Ishikawa (cell line): ENCODE results near the gene TM4SF20.
"Not testable (repeated sequence)": the region's sequence is repeated elsewhere in the genome, so short reads cannot be mapped to it uniquely, and the experiment has no call there.

Source experiments
- CEBPB ChIP-seq: IDR thresholded peaks from 2 replicates; pipeline ENCODE4 v1.6.1; 2012
- CREB1 ChIP-seq: IDR thresholded peaks from 2 replicates; pipeline ENCODE4 v1.6.1; 2012; ENCODE audit warnings: low read depth
- EGR1 ChIP-seq: IDR thresholded peaks from 2 replicates; pipeline ENCODE4 v1.6.1; 2012
- EP300 ChIP-seq: IDR thresholded peaks from 2 replicates; pipeline ENCODE4 v1.6.1; 2012; ENCODE audit warnings: borderline replicate concordance
- FOXM1 ChIP-seq: IDR thresholded peaks from 2 replicates; pipeline ENCODE4 v1.6.1; 2012; ENCODE audit warnings: low read depth, borderline replicate concordance
- MAX ChIP-seq: IDR thresholded peaks from 2 replicates; pipeline ENCODE4 v1.6.1; 2012
- NFIC ChIP-seq: IDR thresholded peaks from 2 replicates; pipeline ENCODE4 v1.6.1; 2012
- RAD21 ChIP-seq: IDR thresholded peaks from 2 replicates; pipeline ENCODE4 v1.6.1; 2012; ENCODE audit warnings: low read depth
- TAF1 ChIP-seq: IDR thresholded peaks from 2 replicates; pipeline ENCODE4 v1.6.1; 2012; ENCODE audit warnings: low read depth, mild to moderate bottlenecking
- TCF12 ChIP-seq: IDR thresholded peaks from 2 replicates; pipeline ENCODE4 v1.6.1; 2012; ENCODE audit warnings: low read depth
- TEAD4 ChIP-seq: IDR thresholded peaks from 2 replicates; pipeline ENCODE4 v1.6.1; 2012
- YY1 ChIP-seq: IDR thresholded peaks from 2 replicates; pipeline ENCODE4 v1.6.1; 2012; ENCODE audit warnings: low read depth
- ZBTB7A ChIP-seq: IDR thresholded peaks from 2 replicates; pipeline ENCODE4 v1.6.1; 2012; ENCODE audit warnings: low read depth
- TF ChIP-seq, protein P1 (sequence below): IDR thresholded peaks from 2 replicates; pipeline ENCODE4 v1.6.1; 2012
- TF ChIP-seq, protein P2 (sequence below): IDR thresholded peaks from 2 replicates; pipeline ENCODE4 v1.6.1; 2012; ENCODE audit warnings: low read depth, mild to moderate bottlenecking

The TM4SF20 gene

DNA sequence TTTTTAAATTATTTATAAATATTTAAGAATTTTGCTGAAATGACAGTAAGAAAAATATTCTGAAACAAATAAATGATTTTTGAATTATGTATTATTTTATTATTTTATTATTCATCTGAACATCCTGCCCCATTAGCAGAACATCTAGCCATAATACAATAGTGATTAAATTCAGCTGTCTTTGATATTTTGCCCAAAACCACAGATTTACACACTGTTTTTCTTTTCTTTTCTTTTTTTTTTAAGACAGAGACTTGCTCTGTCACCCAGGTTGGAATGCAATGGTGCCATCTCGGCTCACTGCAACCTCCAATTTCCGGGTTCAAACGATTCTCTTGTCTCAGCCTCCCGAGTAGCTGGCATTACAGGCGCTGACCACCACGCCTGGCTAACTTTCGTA lies 10.6 kb upstream of the TM4SF20 start:
- TF ChIP-seq YY1 (no peak), EGR1 (no peak), TEAD4 (no peak), RAD21 (no peak), MAX (no peak), FOXM1 (no peak), CEBPB (no peak), TCF12 (no peak), EP300 (no peak), CREB1 (no peak)
- TF ChIP-seq, protein P1, sequence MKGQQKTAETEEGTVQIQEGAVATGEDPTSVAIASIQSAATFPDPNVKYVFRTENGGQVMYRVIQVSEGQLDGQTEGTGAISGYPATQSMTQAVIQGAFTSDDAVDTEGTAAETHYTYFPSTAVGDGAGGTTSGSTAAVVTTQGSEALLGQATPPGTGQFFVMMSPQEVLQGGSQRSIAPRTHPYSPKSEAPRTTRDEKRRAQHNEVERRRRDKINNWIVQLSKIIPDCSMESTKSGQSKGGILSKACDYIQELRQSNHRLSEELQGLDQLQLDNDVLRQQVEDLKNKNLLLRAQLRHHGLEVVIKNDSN = no peak

GRCh38 chr2:227389231-227389630 lies 10.1 kb upstream of the TM4SF20 start:
- TF ChIP-seq YY1 (no peak), EGR1 (no peak), ZBTB7A (no peak), FOXM1 (no peak), CREB1 (no peak), TAF1 (no peak), NFIC (no peak), CEBPB (no peak), RAD21 (no peak), MAX (no peak), EP300 (no peak), TEAD4 (no peak), TCF12 (no peak)
- TF ChIP-seq, protein P2, sequence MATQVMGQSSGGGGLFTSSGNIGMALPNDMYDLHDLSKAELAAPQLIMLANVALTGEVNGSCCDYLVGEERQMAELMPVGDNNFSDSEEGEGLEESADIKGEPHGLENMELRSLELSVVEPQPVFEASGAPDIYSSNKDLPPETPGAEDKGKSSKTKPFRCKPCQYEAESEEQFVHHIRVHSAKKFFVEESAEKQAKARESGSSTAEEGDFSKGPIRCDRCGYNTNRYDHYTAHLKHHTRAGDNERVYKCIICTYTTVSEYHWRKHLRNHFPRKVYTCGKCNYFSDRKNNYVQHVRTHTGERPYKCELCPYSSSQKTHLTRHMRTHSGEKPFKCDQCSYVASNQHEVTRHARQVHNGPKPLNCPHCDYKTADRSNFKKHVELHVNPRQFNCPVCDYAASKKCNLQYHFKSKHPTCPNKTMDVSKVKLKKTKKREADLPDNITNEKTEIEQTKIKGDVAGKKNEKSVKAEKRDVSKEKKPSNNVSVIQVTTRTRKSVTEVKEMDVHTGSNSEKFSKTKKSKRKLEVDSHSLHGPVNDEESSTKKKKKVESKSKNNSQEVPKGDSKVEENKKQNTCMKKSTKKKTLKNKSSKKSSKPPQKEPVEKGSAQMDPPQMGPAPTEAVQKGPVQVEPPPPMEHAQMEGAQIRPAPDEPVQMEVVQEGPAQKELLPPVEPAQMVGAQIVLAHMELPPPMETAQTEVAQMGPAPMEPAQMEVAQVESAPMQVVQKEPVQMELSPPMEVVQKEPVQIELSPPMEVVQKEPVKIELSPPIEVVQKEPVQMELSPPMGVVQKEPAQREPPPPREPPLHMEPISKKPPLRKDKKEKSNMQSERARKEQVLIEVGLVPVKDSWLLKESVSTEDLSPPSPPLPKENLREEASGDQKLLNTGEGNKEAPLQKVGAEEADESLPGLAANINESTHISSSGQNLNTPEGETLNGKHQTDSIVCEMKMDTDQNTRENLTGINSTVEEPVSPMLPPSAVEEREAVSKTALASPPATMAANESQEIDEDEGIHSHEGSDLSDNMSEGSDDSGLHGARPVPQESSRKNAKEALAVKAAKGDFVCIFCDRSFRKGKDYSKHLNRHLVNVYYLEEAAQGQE = no peak
- TF ChIP-seq, protein P1 = no peak

GRCh38 chr2:227388537-227389011 lies 9.5 kb upstream of the TM4SF20 start:
- TF ChIP-seq ZBTB7A (no peak), MAX (no peak), NFIC (peak; percentile 73), CEBPB (peak; percentile 60; the same call in 1 of the 2 replicates), YY1 (no peak), TEAD4 (peak; percentile 56), EP300 (peak; percentile 63; the same call in 1 of the 2 replicates)
- TF ChIP-seq, protein P2 = no peak

DNA sequence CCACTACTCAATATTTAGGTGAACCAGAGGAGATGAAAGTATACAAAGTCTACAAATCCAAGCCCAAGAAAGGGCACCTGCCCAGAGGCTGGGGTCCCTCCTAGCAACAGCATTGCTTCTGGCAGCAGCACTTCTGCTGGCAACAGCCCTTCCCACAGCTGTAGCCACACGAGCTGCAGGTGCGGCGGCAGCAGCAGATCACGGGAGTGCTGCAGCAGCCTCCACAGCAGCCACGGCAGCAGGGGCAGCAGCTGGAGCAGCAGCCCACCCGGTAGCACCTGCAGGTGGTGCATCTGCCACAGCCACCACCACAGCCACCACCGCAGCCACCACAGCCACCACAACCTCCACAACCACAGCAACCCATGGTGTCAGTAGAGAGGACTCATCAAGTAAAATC lies 8.5 kb upstream of the TM4SF20 start, which contains the start of gene SCYGR1:
SCYGR1 (minus strand) TSS at position 367 of the 400 bp plus-strand sequence; CDS start at position 367, 0 bp downstream.
- not testable (repeated sequence) for TF ChIP-seq EP300, ZBTB7A, CREB1

GRCh38 chr2:227386630-227387029 lies 7.5 kb upstream of the TM4SF20 start:
- TF ChIP-seq EGR1 (no peak), NFIC (no peak), MAX (no peak), RAD21 (no peak), TCF12 (no peak), EP300 (no peak), CEBPB (no peak), FOXM1 (no peak), TAF1 (no peak), ZBTB7A (no peak), TEAD4 (no peak), CREB1 (no peak), YY1 (no peak)
- TF ChIP-seq, protein P2 = no peak
- TF ChIP-seq, protein P1 = no peak
